ENCODE results near the gene HLF. TPM values are rescaled to one million over a fixed set of nuclear protein-coding genes. Genes with fewer than 3 reads are reported as not detected.

Gene HLF
- polyA plus RNA-seq, 1 experiment = not detected

DNA sequence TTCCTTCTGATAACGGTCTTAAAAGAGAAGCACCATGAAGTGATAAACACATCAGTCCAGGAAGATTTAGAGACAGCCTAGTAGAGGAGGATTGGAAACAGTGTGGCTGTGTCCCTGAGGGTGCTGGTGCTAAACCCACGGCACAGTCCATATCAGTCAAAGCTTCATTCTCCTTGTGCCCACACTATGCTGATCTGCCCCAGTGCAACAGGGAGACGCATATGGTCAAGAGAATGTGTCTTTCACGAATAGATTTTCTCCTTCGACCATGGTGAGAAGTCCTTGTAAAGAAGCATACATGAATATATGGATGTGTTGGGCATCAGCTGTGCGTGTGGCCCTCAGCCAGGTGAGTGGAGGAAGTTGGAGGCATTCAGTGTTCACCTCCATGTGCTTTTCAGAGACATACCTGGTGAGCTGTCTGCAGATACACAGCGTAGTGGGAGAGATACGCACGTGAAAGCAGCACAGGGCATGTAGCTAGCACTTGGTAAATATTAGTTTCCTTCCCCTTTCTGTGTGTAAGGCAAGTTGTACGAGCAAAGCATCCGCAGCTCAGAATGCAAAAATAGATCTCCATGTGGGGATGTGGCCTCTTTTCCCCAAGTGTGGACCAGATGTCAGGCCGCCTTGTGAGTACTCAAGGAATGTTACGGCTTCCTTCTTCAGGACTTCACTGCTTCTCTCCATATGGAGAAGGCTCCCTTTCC, 29.4 kb downstream of the HLF start:
- no peak for DNase-seq (ENCODE audit: low read depth, low spot score)
- POLR2A ChIA-PET = no interaction called here
- TF ChIP-seq, protein P1, sequence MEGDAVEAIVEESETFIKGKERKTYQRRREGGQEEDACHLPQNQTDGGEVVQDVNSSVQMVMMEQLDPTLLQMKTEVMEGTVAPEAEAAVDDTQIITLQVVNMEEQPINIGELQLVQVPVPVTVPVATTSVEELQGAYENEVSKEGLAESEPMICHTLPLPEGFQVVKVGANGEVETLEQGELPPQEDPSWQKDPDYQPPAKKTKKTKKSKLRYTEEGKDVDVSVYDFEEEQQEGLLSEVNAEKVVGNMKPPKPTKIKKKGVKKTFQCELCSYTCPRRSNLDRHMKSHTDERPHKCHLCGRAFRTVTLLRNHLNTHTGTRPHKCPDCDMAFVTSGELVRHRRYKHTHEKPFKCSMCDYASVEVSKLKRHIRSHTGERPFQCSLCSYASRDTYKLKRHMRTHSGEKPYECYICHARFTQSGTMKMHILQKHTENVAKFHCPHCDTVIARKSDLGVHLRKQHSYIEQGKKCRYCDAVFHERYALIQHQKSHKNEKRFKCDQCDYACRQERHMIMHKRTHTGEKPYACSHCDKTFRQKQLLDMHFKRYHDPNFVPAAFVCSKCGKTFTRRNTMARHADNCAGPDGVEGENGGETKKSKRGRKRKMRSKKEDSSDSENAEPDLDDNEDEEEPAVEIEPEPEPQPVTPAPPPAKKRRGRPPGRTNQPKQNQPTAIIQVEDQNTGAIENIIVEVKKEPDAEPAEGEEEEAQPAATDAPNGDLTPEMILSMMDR (IDR thresholded peaks at IDR 0.05; ENCODE audit: low read depth, low read length) = no peak
- Histone ChIP-seq H3K27ac (ENCODE audit: low read depth, low read length) (no peak overlapping the region), H3K4me3 (ENCODE audit: low read depth, low read length) (no peak overlapping the region), H3K9me3 (ENCODE audit: control insufficient read depth, insufficient read depth, low read length) (no peaks in the 10 kb centered on the region), H3K27me3 (ENCODE audit: control insufficient read depth, insufficient read depth, low read length) (peaks cover 2% of the 10 kb centered on the region)
- CTCF ChIA-PET = interaction anchor here (1.1 to 2.0 kb wide), 3 partner anchors 247 to 308 kb away, joined by 3 to 40 read pairs (median 3); no protein-coding TSS in a partner anchor

DNA sequence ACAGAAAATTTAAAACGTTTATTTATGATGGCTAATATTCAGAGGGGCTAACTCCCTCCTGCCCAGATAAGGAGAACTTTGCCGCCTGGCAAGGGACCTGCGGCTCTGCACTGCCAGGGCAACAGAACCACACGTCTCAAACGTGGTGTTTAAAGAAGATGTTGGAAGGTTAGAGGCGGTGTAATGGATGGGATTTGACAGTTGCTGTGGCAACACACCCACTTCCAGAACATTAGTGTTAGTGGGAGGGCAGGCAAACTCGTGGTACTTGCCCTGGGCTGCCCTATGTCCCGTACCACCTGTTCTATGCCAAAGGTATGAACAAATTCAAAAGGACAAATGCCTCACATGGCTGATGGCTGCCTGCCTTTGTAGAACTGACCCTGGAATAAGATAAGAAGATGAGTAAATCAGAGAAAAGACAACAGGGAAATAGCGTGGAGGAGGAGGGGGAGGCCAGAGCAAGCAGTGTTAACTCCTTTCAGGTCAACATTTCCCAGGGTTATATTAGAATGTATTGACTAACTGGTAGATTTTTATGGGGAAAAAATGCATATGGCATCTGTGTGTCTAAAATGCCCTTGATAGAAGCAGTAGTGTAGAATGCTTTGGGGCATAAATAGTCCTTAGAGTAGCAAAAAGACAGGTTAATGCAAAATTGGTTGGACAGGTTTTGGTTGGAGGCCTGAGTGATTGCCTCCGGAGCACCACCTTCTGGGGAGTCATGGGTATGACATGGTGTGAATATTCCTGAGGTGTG, 30.8 kb downstream of the HLF start:
- no peak overlapping the region for H3K4me3 ChIP-seq (ENCODE audit: low read depth, low read length)
- DNase-seq (ENCODE audit: low read depth, low spot score) = peak; percentile 7
- no peaks in the 10 kb centered on the region for H3K9me3 ChIP-seq (ENCODE audit: control insufficient read depth, insufficient read depth, low read length)
- TF ChIP-seq, protein P1 (IDR thresholded peaks at IDR 0.05; ENCODE audit: low read depth, low read length) = peak; percentile 92
- H3K27me3 ChIP-seq (ENCODE audit: control insufficient read depth, insufficient read depth, low read length) = peaks cover 2% of the 10 kb centered on the region
- CTCF ChIA-PET = interaction anchor here (0.6 to 5.5 kb wide), 17 partner anchors 10 to 316 kb away, joined by 3 to 89 read pairs (median 5); no protein-coding TSS in a partner anchor
- POLR2A ChIA-PET = no interaction called here
- H3K27ac ChIP-seq (ENCODE audit: low read depth, low read length) = no peak overlapping the region

DNA sequence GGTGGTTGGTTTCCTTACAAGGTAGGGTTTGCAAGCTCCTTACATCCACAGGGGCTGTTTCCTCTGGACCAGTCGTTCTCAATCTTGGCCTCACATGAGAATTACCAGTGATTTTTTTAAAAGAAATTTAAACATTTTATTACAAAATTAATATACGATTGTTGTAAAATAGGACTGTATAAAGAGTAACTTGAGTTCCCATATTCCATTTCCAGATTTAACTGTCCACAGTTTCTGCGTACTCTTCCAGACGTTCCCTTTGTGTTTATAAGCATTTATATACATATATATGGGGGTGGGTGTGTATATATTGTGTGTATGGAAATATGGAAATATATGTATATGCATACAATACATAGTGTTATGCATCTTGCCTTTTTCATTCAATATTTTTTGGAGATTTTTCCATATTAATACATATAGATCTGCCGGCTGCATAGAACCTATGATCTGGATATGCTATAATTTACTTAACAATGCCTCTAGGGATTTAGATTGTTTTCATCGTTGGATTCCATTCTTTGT, 31.5 kb downstream of the HLF start:
- no peak for DNase-seq (ENCODE audit: low read depth, low spot score)
- CTCF ChIA-PET = interaction anchor here (0.6 to 5.5 kb wide), 15 partner anchors 11 to 316 kb away, joined by 3 to 89 read pairs (median 5); no protein-coding TSS in a partner anchor
- TF ChIP-seq, protein P1 (IDR thresholded peaks at IDR 0.05; ENCODE audit: low read depth, low read length) = no peak
- Histone ChIP-seq H3K27ac (ENCODE audit: low read depth, low read length) (no peak overlapping the region), H3K4me3 (ENCODE audit: low read depth, low read length) (no peak overlapping the region), H3K9me3 (ENCODE audit: control insufficient read depth, insufficient read depth, low read length) (no peaks in the 10 kb centered on the region), H3K27me3 (ENCODE audit: control insufficient read depth, insufficient read depth, low read length) (peaks cover 2% of the 10 kb centered on the region)
- POLR2A ChIA-PET = no interaction called here

DNA sequence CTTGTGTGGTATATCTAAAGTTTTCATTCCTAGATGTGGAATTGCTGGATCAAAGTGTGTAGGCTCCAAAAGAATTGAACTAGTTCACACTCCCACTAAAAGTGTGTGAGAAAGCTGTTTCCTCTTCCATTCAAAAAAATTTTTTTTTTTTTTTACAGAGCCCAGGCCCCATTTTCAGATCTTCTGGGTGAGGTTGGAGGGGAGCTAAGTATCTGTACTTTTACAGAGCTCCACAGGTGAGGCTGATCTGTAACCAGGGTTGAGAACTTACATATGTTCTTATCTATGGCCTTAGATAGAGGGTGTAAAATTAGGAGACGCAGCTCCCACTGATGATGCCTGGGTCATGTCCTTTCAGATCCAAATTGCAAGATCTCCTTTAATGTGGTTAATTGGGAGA, 31.9 kb downstream of the HLF start:
- H3K27ac ChIP-seq (ENCODE audit: low read depth, low read length) = no peak overlapping the region
- H3K27me3 ChIP-seq (ENCODE audit: control insufficient read depth, insufficient read depth, low read length) = peaks cover 2% of the 10 kb centered on the region
- CTCF ChIA-PET = interaction anchor here (0.8 to 5.5 kb wide), 15 partner anchors 11 to 317 kb away, joined by 3 to 89 read pairs (median 5); no protein-coding TSS in a partner anchor
- H3K4me3 ChIP-seq (ENCODE audit: low read depth, low read length) = no peak overlapping the region
- TF ChIP-seq, protein P1 (IDR thresholded peaks at IDR 0.05; ENCODE audit: low read depth, low read length) = no peak
- POLR2A ChIA-PET = no interaction called here
- DNase-seq (ENCODE audit: low read depth, low spot score) = no peak
- no peaks in the 10 kb centered on the region for H3K9me3 ChIP-seq (ENCODE audit: control insufficient read depth, insufficient read depth, low read length)

All from AG04450 (cell line).